CD14-positive monocyte (primary cell): Measurements from ENCODE around the gene RTL9. TPM values are rescaled to one million over a fixed set of nuclear protein-coding genes. Genes with fewer than 3 reads are reported as not detected.
A peak's percentile ranks its signal among the peaks of the same experiment; 100 is the strongest.

Experiments used
- DNase-seq, 3 donors: peaks; one replicate each; pipeline ENCODE4 v3.0.0-alpha.2; 2011 to 2022
- H2AFZ ChIP-seq: 2 replicates; pipeline ENCODE4 v1.6.0; 2012; ENCODE audit warnings: mild to moderate bottlenecking, low read depth, low read length, inconsistent platforms; ENCODE audit not compliant: insufficient read depth, poor library complexity, severe bottlenecking
- H3K27ac ChIP-seq, 2 donors: 1 replicate in 1 of 2; 2 replicates in 1 of 2; pipeline ENCODE4 v1.5.1; 2012 to 2013; ENCODE audit warnings: low read length in 2 of 2, control low read depth in 1 of 2, inconsistent platforms in 1 of 2, low read depth in 1 of 2, mild to moderate bottlenecking in 1 of 2
- H3K27me3 ChIP-seq, 2 donors: one replicate each; pipeline versions ENCODE4 v1.6.0 to v1.6.1; 2011 to 2013; ENCODE audit warnings: low read length in 2 of 2; ENCODE audit not compliant: control insufficient read depth in 2 of 2, insufficient read depth in 2 of 2
- H3K36me3 ChIP-seq, 2 donors: replicated peaks in 1 of 2; 1 replicate in 1 of 2; 2 replicates in 1 of 2; pipeline versions ENCODE4 v1.5.1 to v1.6.1; 2012 to 2013; ENCODE audit warnings: low read length in 2 of 2, control low read depth in 1 of 2, inconsistent platforms in 1 of 2, mild to moderate bottlenecking in 1 of 2; ENCODE audit not compliant: insufficient read depth in 2 of 2, control insufficient read depth in 1 of 2
- H3K4me1 ChIP-seq, 2 donors: 1 replicate in 1 of 2; 2 replicates in 1 of 2; pipeline versions ENCODE4 v1.5.1 to v1.6.1; 2012 to 2013; ENCODE audit warnings: low read length in 2 of 2, control low read depth in 1 of 2, inconsistent platforms in 1 of 2, mild to moderate bottlenecking in 1 of 2, moderate library complexity in 1 of 2; ENCODE audit not compliant: insufficient read depth in 2 of 2, control insufficient read depth in 1 of 2
- H3K4me2 ChIP-seq: replicated peaks from 2 replicates; pipeline ENCODE3; 2012; ENCODE audit warnings: low read length, moderate library complexity, mild to moderate bottlenecking; ENCODE audit not compliant: poor library complexity, severe bottlenecking; ENCODE audit errors: extremely low read depth
- H3K4me3 ChIP-seq, 3 experiments: fragments of 200-600 bp in 1 of 3; sonication (generic) in 1 of 3; replicated peaks in 1 of 3; 1 replicate in 2 of 3; 2 replicates in 1 of 3; pipeline ENCODE4 v1.5.1; 2011 to 2013; ENCODE audit warnings: low read length in 3 of 3, mild to moderate bottlenecking in 3 of 3, control low read depth in 2 of 3, low read depth in 2 of 3, inconsistent platforms in 1 of 3, moderate library complexity in 1 of 3
- H3K79me2 ChIP-seq: 2 replicates; pipeline ENCODE4 v1.6.0; 2012; ENCODE audit warnings: mild to moderate bottlenecking, control low read depth, inconsistent platforms, low read length, moderate library complexity; ENCODE audit not compliant: insufficient read depth
- H3K9ac ChIP-seq: 2 replicates; pipeline ENCODE4 v1.6.0; 2017; ENCODE audit warnings: low read length, mild to moderate bottlenecking; ENCODE audit not compliant: insufficient read depth, poor library complexity, severe bottlenecking
- H3K9me3 ChIP-seq, 2 donors: replicated peaks in 1 of 2; 1 replicate in 1 of 2; 2 replicates in 1 of 2; pipeline versions ENCODE4 v1.5.1 to v1.6.1; 2012 to 2013; ENCODE audit warnings: low read length in 2 of 2, control low read depth in 1 of 2; ENCODE audit not compliant: control insufficient read depth in 1 of 2, insufficient read depth in 1 of 2
- H4K20me1 ChIP-seq: 2 replicates; pipeline ENCODE4 v1.6.0; 2012; ENCODE audit warnings: mild to moderate bottlenecking, low read length, control low read depth, moderate library complexity; ENCODE audit not compliant: insufficient read depth
- H3K27ac Mint-ChIP-seq, 7 donors: one replicate each; pipeline ENCODE4 v1.8.0; 2020; ENCODE audit warnings: mild to moderate bottlenecking in 7 of 7, mixed read lengths in 7 of 7, moderate library complexity in 6 of 7, inconsistent platforms in 2 of 7
- H3K27me3 Mint-ChIP-seq, 3 donors: one replicate each; pipeline ENCODE4 v1.8.0; 2021 to 2022; ENCODE audit warnings: low read depth in 3 of 3, mild to moderate bottlenecking in 3 of 3, mixed read lengths in 3 of 3, moderate library complexity in 3 of 3, inconsistent platforms in 1 of 3
- H3K36me3 Mint-ChIP-seq, 2 donors: one replicate each; pipeline ENCODE4 v1.8.0; 2020; ENCODE audit warnings: mixed read lengths in 2 of 2, inconsistent platforms in 1 of 2, mild to moderate bottlenecking in 1 of 2
- H3K4me1 Mint-ChIP-seq: one replicate; pipeline ENCODE4 v1.8.0; 2020; ENCODE audit warnings: mild to moderate bottlenecking, mixed read lengths
- H3K4me3 Mint-ChIP-seq, 2 donors: one replicate each; pipeline ENCODE4 v1.8.0; 2020; ENCODE audit warnings: mild to moderate bottlenecking in 2 of 2, mixed read lengths in 2 of 2, moderate library complexity in 1 of 2
- H3K9me3 Mint-ChIP-seq, 7 donors: one replicate each; pipeline ENCODE4 v1.8.0; 2020 to 2022; ENCODE audit warnings: mixed read lengths in 7 of 7, mild to moderate bottlenecking in 6 of 7, moderate library complexity in 6 of 7, inconsistent platforms in 2 of 7
- WGBS: methylation state at CpG from one replicate; pipeline ENCODE4 v1.1.5; 2013; ENCODE audit warnings: missing lambda C conversion rate; ENCODE audit not compliant: insufficient coverage; 5-methylcytosine and 5-hydroxymethylcytosine counted together
- intact Hi-C, 2 donors: fragments of 100-400 bp; cut with micrococcal nuclease; formaldehyde crosslinking; loops; one replicate each; pipeline versions ENCODE4 v1.15.0 to v1.15.1; 2023
- polyA plus RNA-seq, 3 donors: library from polyadenylated mRNA; depleted of rRNA in 1 of 3; unstranded in 2 of 3; stranded (reverse) in 1 of 3; fragments of 300-500 nt in 2 of 3; fragments of >200 nt in 1 of 3; fragmentation: Illumina TruSeq in 2 of 3; gene quantifications; 1 replicate in 2 of 3; 2 replicates in 1 of 3; pipeline ENCODE4 v1.2.3, GENCODE V29; 2012 to 2021
- TF ChIP-seq, protein P1 (sequence below): fragments of 200-600 bp; IDR thresholded peaks from one replicate; pipeline ENCODE4 v1.8.0; 2022; ENCODE audit warnings: antibody characterized with exemption, mild to moderate bottlenecking

Gene RTL9
- polyA plus RNA-seq, 3 donors, result not detected

DNA sequence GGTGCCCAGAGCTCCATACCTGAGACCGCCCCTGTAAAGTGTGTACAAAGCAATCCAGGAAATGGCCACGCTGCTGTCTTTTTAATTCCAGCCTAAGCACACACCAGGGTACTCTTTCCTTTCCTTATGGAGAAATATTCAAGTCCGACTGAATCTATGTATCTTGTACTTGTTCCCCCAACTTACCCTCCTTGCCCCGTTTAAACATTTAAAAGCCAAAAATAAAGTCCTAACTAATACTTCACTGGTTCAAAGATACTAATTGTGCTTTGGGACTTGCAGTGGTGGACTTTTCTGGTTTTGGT, 40.0 kb upstream of the RTL9 start:
- H3K27me3 ChIP-seq, result peaks cover 0 to 2% of the 10 kb centered on the region in 2 donors
- DNase-seq, result no peak
- peak overlapping the region; percentile 78 for H2AFZ ChIP-seq
- peak overlapping the region; percentile 82 for H3K9ac ChIP-seq
- no peaks in the 10 kb centered on the region for H3K36me3 Mint-ChIP-seq
- H3K79me2 ChIP-seq, result peaks cover 33% of the 10 kb centered on the region
- peak overlapping the region; percentile 79 for H3K4me2 ChIP-seq
- H3K27ac ChIP-seq, result peak overlapping the region in 1 of 2 donors; percentile 55
- peaks cover 0 to 9% (median 3%) of the 10 kb centered on the region in 7 donors for H3K9me3 Mint-ChIP-seq
- peaks cover 23% of the 10 kb centered on the region for H3K4me1 Mint-ChIP-seq
- peaks cover 0 to 9% (median 1%) of the 10 kb centered on the region in 3 donors for H3K27me3 Mint-ChIP-seq
- H3K27ac Mint-ChIP-seq, result peak overlapping the region in 3 of 7 donors; percentile 82 to 92 (median 89)
- no peaks in the 10 kb centered on the region for H3K36me3 ChIP-seq
- H3K4me3 Mint-ChIP-seq, result peak overlapping the region; percentile 87 to 96
- no peaks in the 10 kb centered on the region for H3K9me3 ChIP-seq
- peaks cover 7 to 20% of the 10 kb centered on the region in 2 donors for H3K4me1 ChIP-seq
- TF ChIP-seq, protein P1, sequence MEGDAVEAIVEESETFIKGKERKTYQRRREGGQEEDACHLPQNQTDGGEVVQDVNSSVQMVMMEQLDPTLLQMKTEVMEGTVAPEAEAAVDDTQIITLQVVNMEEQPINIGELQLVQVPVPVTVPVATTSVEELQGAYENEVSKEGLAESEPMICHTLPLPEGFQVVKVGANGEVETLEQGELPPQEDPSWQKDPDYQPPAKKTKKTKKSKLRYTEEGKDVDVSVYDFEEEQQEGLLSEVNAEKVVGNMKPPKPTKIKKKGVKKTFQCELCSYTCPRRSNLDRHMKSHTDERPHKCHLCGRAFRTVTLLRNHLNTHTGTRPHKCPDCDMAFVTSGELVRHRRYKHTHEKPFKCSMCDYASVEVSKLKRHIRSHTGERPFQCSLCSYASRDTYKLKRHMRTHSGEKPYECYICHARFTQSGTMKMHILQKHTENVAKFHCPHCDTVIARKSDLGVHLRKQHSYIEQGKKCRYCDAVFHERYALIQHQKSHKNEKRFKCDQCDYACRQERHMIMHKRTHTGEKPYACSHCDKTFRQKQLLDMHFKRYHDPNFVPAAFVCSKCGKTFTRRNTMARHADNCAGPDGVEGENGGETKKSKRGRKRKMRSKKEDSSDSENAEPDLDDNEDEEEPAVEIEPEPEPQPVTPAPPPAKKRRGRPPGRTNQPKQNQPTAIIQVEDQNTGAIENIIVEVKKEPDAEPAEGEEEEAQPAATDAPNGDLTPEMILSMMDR, result no peak
- peak overlapping the region; percentile 65 to 88 (median 80) for H3K4me3 ChIP-seq
- no CpG with 5 or more reads among the region's 4 CpGs for WGBS
- intact Hi-C loops, result no loop called here
- H4K20me1 ChIP-seq, result no peaks in the 10 kb centered on the region

DNA sequence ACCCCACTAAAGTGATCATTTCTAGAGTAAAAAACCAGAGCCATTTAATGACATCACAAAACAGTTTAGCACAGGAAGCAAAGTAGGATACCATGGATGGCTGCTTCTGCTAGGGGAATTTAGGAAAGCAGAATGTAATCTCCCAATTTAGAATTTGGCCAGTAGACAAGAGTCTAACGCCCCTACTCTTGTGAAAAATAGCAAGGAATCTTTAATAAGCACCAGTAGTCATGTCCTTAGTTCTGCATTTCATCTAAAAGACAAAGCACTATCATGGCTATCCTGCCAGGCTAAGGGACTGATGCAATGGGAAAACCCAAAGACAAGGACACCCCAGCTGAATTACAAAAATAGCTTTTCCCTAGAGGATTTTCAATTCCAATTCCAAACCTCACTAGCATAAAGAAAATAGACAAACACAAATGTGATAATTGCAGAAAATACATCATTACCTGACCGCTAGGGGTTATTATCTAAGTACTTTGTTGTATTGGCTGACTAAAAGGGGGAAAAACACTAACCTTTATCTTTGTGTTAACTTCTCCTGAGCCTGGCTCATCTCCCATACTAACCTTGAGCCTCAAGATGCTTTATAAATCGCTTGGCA, 38.2 kb upstream of the RTL9 start:
- intact Hi-C loops, result no loop called here
- TF ChIP-seq, protein P1, result no peak
- H3K27ac Mint-ChIP-seq, result no peak overlapping the region
- H3K4me3 ChIP-seq, result no peak overlapping the region
- no peak for DNase-seq
- H3K27me3 Mint-ChIP-seq, result peaks cover 0 to 9% (median 1%) of the 10 kb centered on the region in 3 donors
- no peak overlapping the region for H2AFZ ChIP-seq
- H3K4me2 ChIP-seq, result no peak overlapping the region
- WGBS, result no CpG with 5 or more reads among the region's 3 CpGs
- H3K36me3 Mint-ChIP-seq, result no peaks in the 10 kb centered on the region
- no peaks in the 10 kb centered on the region for H3K9me3 ChIP-seq
- H3K79me2 ChIP-seq, result peaks cover 20% of the 10 kb centered on the region
- no peak overlapping the region for H3K4me3 Mint-ChIP-seq
- H3K4me1 ChIP-seq, result peaks cover 7 to 20% of the 10 kb centered on the region in 2 donors
- H3K27ac ChIP-seq, result no peak overlapping the region
- peaks cover 16% of the 10 kb centered on the region for H3K4me1 Mint-ChIP-seq
- H3K9me3 Mint-ChIP-seq, result peaks cover 0 to 9% (median 3%) of the 10 kb centered on the region in 7 donors
- H3K9ac ChIP-seq, result no peak overlapping the region
- no peaks in the 10 kb centered on the region for H3K36me3 ChIP-seq
- peaks cover 0 to 2% of the 10 kb centered on the region in 2 donors for H3K27me3 ChIP-seq
- H4K20me1 ChIP-seq, result no peaks in the 10 kb centered on the region
